ENCODE measurements around the gene CDH23. TPM values are rescaled to one million over a fixed set of nuclear protein-coding genes. Genes with fewer than 3 reads are reported as not detected.

The CDH23 gene
- total RNA-seq, 1 donor from 2014 or later, result 0.40 TPM

DNA sequence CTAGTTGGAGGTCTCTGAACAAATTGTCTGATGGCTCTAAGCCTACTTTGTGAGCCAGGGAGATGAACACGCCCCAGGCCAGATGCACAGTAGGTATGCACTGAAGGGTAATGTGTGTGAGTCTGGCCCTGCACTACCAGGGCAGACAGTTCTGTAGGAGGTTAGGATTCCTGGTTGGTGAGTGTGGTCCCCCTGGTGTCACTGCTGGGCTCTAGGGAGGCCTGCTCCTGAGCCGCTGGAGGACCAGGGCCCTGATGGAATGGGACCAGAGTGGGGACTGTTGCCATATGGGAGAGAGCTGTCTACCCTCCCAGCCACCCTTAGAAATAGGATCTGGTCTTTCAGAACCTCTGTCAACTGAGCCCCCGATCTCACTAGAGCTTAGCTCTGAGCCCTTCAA is 42.0 kb downstream of the CDH23 start:
- DNase-seq (ENCODE audit: low read depth), result no peak

DNA sequence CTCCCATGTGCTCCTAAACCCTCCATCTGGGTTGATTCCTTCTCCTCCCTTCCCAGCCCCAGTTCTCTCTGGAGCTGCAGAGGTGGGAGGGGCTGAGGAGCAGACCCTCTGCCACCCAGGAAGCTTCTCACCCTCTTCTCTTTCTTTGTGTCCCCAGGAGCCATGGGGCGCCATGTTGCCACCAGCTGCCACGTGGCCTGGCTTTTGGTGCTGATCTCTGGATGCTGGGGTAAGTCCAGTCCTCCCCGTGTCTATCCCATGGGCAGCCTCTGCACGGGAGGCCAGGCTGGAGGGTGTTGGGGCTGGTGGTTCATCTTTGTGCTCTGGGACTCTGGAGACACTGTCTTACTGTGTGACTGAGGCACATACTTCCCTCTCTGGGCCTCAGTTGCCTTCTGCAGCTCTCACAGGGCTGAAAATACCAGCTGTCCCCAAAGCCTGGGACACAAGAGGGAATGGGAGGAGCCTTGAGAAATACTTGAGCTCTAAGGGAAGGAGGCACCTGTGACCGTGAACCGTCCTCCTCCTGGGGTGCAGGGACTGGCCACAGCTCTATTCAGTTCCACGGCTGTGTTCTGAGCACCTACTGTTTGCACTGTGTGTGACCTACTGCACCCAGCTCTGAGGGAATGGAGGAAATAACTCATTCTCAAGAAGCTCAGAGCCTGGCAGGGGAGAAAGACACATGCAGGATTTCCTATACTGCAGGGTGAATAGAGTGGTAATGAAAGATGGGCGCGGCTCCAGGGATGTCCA is 43.1 kb downstream of the CDH23 start:
- DNase-seq (ENCODE audit: low read depth), result no peak

DNA sequence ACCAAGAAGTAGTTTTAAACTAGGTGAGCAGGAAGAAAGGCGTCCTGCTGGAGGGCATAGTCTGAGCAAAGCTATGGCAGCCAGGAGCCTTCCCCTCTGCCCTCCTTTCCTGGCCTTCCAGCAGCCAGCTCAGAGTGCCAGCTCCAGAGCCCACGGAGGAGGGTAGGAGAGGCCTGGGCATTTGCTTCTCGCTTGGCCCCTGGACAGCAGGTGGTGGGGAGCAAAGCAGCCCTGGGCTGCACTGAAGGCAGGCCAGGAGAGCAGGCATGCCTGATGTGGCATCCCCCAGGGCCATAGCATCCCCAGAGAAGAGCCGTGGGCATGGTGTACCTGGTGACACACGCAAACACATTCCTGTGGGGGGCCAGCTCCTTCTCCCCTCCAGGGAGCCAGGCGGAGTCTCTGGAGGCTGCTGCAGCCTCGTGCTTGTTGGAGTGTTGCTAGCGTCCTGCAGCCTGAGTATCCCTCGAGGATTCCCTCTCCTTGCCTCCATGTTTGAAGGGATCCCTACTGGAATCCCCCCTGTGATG is 43.9 kb downstream of the CDH23 start:
- no peak for DNase-seq (ENCODE audit: low read depth)

DNA sequence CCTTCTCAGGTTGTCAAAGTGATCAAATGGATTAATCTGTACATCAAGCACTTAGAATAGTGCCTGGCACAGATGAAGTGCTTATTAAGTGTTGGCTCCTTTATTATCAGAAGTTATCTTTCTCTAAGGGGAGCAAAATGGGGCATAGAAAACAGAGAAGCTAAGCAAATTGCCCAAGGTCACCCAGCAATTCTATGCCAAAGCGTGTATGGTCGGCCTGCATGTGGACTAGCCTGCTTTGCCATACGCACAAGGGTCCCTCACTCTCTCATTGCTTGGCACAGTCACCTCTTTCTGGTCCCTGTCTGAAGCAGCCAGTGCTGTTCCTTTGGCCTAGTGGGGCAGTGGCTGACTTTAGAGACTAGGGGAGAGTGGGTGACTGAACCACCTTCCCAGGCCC is 45.3 kb downstream of the CDH23 start:
- DNase-seq (ENCODE audit: low read depth), result no peak

DNA sequence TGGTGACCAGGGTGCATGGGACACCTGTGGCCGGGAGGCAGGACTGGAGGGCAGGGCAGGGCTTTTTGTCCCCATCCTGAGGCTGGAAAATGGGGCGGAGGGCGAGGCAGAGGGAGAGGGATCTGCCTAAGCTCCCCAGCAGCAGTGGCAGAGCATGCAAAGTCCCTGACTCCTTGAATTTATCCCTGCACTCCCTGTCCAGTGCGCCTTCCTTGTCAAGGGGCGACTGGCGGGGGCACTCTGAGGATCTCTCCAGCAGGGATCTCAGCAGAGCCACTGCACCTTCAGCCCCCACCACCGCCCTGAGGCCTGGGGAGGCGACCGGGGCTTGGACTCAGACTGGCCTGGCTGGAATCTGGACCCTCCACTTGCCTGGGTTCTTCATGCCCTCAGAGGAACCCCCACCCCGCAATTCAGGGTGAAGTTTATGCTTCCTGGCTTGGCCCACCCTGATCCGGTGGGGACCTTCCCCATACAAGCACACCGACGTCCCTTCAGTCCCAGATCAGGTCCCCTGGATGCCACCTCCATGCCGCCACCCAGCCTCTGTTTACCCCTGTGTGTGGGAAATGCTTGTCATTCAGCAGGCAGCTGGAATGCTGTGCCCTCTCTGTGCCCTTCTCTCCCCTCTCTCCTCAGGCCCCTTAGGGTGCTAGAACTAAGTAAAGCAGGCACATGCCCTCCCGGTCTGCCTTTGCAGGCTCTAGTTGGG is 46.3 kb downstream of the CDH23 start:
- no peak for DNase-seq (ENCODE audit: low read depth)

DNA sequence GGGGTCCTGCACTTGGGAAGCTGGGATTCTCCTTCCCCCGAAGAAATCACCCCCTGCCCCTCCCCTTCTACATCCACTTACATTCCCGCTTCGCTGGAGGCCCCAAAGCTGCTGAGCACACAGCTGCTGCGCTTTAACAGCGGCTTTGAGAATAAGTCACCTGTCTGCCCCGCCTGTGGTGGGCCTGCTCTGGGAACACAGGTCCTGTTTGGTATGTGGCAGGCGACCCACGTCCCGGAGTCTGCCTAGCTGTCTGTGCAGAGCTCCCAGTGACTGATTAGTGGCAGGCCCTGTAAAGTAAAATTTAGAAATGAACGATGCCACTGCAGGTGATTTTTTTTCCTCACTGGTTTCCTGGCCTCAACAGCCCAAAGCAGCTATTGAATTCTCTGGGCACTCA is 47.0 kb downstream of the CDH23 start:
- DNase-seq (ENCODE audit: low read depth), result no peak

DNA sequence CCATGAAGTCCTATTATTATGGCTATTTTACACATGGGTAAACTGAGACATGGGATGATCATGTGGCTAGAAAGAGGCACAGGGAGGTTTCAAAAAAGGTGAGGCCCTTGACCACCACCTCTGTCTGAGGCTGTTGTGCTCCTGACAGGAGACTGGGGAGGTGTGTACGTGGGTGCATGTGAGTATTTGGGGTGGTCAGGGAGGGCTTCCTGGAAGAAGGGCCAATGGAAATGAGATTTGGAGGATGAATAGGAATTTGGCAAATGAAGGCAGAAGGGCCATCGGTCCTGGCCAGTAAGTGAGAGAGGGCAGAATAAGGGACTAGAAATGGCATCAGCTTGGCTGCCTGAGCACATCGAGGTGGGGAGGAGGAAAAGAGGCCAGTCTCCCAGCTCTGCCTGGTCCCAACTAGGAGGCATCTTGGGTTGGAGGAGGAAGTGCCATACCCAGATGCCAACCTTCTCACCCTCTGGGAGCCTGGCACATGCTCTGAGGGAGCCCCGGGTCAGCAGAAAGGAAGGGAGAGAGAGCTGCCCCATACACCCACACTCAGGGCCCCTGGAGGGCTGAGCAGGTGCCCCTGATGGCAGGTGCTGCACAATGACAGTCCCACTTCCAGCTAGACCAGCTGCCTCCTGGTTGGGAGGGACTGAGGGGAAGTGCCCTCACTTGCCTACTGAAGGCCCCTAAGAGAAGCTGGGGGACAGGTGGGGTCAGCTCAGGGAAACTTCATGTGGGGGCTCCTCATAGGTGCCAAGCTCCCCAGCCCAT is 47.7 kb downstream of the CDH23 start:
- no peak for DNase-seq (ENCODE audit: low read depth)

DNA sequence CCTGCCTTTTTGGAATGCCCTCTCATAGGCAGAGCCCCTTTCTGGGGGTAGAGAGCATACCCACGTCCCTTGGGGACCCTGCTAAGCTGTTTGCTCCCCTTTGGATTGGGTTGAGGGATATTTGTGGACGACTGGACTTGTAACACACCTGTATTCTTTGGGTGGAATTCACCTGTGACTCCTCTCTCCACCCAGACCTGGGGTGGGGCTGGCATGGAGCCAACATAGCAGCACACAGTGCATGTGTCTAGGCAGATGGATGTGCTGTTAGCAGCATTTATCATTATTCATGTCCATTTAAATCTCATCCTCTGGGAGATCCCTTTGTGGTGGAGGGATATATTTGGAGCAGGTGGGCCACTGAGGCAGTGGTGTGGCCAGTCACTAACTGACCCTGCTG is 51.0 kb downstream of the CDH23 start:
- DNase-seq (ENCODE audit: low read depth), result no peak

DNA sequence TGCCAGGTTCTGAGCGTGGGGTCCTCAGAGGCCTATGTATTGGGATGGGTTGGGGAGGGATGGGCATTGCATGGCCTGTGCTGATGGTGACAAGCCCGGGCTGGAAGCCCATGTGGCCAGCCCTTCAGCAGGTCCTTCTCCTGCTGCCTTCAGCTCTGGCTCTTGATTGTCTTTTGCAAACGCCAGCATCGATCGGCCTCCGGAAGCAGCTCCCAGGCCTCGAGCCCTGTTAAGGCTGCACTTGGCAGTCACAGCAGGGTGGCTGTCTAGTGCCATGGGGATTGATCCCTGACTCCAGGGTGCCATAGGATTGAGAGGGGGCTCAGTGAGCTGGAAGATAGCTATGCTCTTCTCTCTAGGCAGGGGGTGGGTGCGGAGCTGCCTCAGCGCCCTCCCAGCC is 51.4 kb downstream of the CDH23 start:
- DNase-seq (ENCODE audit: low read depth), result no peak

DNA sequence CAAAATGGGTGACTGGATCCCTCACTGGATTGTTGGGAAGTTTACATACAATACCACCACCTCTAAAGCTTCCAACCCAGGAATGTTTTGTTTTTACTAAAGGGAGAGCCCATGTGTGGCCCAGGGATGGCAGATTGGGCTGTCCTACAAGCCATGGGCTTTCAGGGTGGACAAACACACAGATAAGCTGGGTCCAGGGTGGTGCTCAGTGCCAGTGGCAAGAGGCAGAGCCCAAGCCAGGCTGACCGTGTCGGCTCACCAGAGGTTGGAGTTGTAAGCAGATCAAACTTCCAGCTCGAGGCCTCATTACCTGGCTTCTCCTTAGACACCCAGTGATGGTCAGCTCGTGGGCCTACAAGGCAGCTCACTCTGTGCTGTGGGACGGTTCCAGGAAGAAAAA is 52.3 kb downstream of the CDH23 start:
- DNase-seq (ENCODE audit: low read depth), result no peak

DNA sequence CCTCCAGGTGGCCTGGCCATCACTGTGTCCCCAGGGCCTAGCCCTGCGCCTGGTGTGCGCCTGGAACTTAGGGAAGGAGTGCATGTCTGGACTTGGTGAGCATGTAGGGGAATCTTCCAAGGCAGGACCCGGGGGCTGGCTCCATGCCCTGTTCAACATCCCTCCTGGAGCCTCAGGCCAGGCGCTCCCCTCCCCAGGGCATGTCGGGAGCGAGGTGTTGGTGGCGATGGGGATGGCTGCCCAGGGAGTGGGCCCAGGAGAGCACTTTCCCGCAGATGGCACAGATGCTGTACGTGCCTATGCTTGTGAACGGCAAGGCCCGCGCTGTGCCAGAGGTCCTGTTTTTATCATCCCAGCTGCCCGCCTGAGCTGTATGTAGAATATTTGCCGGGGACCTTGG is 55.0 kb downstream of the CDH23 start:
- DNase-seq (ENCODE audit: low read depth), result no peak

DNA sequence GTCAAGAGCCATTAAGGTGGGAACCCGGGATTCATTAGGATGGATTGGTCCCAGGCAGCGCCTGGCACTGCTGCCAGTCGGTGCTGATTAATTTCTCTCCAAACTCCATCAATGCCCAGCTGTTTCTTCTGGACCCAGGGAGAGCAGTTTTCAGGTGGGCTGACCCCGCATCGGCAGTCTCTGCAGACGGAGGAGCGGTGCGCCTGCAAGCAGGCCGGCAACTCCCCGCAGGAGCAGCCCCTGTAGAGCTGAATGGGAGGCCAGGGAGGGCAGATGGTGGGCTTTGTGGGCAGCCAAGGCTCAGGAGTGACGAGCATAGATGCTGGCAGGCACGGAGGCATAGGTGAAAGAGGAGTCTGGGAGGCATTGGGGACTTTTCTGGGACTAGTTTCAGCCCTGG is 56.5 kb downstream of the CDH23 start:
- DNase-seq (ENCODE audit: low read depth), result no peak

DNA sequence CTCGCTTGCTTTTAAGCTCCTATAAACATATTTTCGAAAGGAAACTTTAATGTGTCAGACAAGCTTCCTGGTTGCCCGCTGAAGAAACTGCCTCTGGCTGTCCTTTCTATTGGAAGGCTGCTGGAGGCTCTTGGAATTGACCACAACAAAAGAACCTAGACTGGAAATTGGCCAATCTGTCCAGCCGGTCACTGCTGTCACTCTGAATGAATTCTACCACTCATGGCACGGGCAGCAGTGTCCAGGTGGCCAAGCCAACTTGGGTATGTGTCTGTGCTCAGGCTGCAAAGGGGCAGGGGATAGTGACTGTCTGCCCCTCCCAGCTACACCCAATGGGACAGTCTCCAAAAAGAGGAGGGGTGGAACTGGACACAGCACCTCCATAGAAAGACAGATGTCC is 57.6 kb downstream of the CDH23 start:
- DNase-seq (ENCODE audit: low read depth), result no peak

DNA sequence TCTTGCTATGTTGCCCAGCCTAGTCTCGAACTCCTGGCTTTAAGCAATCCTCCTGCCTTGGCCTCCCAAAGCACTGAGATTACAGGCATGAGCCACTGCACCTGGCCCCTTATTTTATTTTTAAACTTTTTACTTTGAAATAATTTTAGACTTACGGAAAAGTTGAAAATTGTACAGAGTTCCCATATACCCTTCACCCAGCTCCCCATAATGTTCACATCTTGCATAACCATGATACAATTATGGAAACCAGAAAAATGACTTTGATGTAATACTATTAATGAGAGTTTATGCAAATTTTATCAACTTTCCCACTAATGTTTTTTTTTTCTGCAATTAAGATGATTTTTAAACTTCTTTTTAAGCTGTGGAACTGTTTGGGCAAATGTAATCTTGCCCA is 58.3 kb downstream of the CDH23 start:
- DNase-seq (ENCODE audit: low read depth), result no peak

DNA sequence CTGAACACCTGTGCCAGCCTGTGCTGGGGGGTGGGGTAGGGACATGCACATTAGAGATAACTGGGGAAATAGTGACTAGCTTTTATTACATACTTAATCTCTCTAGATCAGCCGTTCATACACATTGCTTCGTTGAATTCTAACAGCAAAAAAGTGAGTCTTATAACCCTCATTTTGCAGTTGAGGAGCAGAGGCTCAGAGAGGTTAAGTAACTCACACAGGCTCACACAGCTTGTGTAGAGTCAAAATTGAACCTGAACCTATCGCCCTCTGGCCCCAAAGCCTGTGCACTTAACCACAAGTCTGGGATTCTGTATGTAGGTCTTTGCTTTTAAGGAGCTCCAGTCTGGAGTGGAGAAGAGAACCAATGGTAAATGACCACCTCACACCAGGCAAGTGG is 59.9 kb downstream of the CDH23 start:
- DNase-seq (ENCODE audit: low read depth), result no peak

DNA sequence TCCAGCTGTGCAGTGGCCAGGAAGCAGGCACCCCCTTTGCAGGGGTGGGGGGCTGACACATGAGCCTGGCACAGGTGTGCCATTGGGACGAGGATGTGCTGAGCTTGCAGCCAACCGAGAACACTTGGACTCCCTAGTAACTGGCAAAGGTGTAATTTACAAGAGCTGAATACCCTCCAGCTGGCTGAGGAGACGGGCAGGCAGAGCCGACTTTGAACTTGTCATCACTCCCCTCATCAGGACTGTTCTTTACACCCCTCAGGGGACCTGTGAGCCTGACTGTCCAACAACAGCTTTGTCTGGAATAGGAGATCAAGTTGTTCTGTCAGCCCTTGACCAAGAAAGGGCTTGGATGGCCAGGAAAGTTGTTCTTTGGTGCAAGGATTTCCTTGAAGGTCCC is 61.2 kb downstream of the CDH23 start:
- DNase-seq (ENCODE audit: low read depth), result no peak

DNA sequence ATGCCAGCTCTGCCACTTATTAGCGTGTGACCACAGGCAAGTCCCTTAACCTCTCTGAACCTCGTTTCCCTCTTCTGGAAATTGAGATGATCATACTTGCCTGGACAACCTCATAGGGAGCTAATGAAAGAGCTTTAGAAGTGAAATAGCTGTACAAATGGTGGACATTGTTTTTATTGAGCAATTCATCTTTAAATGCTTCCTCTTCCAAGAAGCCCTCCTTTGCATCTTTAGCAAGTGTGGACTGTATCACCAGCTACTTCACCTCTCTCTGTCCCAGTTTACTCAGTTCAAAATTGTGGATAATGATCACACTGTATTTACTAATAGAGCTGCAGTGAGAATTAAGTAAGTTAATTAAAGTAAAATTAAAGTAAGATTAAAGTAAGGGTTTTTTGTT is 61.7 kb downstream of the CDH23 start:
- no peak for DNase-seq (ENCODE audit: low read depth)

DNA sequence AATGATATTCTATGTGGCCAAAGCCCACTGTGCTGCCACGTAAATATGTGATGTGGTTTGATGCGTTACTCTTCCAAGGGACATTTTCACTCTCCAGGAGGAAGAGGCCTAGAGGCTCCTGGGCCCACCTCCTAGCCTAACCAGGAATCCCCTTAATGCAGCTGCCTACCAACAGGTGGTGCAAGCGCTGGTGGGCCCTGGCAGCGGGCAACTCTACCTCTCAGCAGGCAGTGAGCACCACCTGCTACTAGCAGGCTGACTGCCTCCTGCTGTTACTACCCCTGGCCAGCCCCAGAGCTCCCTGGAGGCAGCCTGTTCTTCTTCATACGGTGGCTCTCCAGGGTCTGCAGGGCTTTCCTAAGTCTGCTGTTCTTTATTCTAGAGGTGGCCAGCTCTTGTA is 62.8 kb downstream of the CDH23 start:
- DNase-seq (ENCODE audit: low read depth), result no peak

DNA sequence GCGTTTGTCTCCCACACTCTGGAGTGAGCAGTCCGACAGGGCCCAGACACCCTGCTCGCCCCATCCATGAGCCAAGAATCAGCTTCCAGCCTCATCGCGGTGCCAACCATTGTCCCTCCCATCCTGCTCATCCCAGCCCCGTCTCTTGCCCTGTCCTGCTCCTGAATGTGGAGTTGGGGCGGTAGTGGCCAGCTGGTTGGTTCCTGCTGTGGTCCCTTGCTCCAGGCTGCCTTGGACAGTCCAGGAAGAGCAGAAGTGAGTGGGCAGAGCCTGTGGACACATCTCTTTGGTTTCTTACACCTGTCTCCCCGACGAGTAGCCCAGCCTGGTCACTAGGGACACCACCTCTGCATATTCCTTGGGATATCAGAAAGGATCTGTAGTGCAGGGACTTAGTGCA is 63.9 kb downstream of the CDH23 start:
- no peak for DNase-seq (ENCODE audit: low read depth)

DNA sequence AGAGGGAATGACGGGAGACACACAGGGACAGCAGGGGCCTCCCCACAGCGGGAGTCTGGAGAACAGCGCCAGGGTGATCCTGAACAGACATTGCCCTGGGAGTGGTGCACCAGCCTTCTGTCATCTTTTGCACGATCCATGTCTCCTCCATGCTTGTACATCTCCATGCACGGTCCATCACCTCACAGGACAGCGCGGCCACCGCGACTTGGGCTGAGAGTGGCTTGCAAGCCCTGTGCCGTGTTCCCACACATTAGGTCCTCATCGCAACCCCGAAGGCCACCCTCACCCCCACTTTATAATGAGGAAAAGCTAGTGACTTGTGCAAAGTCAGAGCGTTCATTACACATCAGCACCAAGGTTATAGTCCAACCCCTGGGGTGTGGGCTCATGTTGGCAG is 64.7 kb downstream of the CDH23 start:
- DNase-seq (ENCODE audit: low read depth), result no peak

DNA sequence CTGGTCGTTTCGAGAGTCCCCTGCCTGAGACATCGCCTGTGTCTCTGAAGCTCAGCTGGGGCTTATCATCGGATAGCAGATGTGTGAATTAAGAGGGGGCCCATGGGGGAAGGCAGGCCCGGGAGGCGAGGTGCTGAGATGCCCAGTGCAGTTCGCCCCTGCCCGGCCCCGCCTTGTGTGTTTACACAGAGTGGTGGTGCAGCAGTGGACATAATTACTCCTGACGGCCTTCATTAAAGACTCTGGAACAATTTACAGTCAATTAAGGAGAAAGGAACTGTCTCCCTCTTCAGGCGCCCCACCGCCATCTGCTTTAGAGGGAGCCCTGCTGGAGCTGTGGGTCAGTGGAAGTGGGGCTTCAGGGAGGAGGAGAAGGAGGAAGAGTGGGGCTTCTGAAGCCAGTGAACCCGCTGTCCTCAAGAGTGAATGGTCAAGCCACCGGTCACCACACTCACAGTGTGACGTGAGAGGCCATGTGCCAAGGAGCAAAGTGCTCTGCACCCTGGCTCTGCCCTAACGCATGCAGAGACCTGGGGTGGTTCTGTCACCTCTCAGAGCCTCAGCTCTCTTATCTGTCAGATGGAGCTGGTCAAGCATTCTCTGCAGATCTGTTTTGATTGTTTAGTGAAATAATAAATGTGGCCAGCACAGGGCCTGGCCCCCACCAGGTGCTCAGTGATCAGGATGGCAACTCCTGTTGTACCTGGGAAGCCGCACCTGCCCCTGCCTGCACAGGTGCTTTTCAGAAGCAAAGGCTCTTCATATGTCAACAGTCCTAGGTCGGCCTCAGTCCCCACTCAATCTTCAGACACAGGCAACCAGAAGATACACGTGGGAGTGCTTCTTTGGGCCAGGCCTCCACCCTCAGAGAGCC is 65.6 kb downstream of the CDH23 start:
- DNase-seq (ENCODE audit: low read depth), result no peak
